ENCODE results near the gene ERF. TPM values are rescaled to one million over a fixed set of nuclear protein-coding genes. Genes with fewer than 3 reads are reported as not detected.

The ERF gene
- total RNA-seq, 2 donors from 2014 or later: 46.6 to 49.8 TPM

- Histone ChIP-seq H3K4me3 (no peak overlapping the region), H3K36me3 (peaks cover 10% of the 10 kb centered on the region), H3K4me1 (ENCODE audit: control insufficient read depth in 1 of 2, low read depth in 2 of 2) (peaks cover 17 to 36% of the 10 kb centered on the region in 2 donors), H3K27ac (no peak overlapping the region), H3K9me3 (no peaks in the 10 kb centered on the region), H3K27me3 (replicated peaks; ENCODE audit: insufficient read depth) (no peaks in the 10 kb centered on the region)
- no peak for TF ChIP-seq CTCF (IDR thresholded peaks at IDR 0.05)
- ATAC-seq (ENCODE audit: insufficient number of reproducible peaks, low FRiP score, low read depth): no peak
- DNase-seq (ENCODE audit: low spot score): no peak
These were observed 40.0 kb downstream of the ERF start for GRCh38 chr19:42214810-42215485.

- Histone ChIP-seq H3K27me3 (replicated peaks; ENCODE audit: insufficient read depth) (no peaks in the 10 kb centered on the region), H3K36me3 (peaks cover 28% of the 10 kb centered on the region)
These were observed 42.0 kb downstream of the ERF start for GRCh38 chr19:42212886-42213285.

DNA sequence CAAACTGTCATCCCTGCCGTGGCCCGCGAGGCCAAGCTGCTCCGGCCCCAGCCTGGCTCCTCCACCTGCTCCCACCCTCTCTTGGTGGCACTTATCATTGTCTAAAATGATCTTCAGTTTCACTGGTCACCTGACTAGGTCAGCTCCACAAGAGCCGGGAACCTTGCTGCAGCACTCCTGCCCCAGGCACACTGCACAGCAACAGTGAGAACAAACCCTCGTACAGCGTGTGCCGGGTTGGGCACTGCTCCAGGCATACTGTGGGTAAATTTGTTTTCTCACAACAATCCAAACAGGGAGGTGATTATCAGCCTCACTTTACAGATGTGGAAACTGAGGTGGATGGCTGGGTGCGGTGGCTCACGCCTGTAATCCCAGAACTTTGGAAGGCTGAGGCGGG lies 46.3 kb downstream of the ERF start:
- Histone ChIP-seq H3K9me3 (no peaks in the 10 kb centered on the region), H3K27me3 (replicated peaks; ENCODE audit: insufficient read depth) (no peaks in the 10 kb centered on the region), H3K4me3 (no peak overlapping the region), H3K27ac (no peak overlapping the region), H3K4me1 (ENCODE audit: control insufficient read depth in 1 of 2, low read depth in 2 of 2) (no peaks in the 10 kb centered on the region), H3K36me3 (peaks cover 38% of the 10 kb centered on the region)
- ATAC-seq (ENCODE audit: insufficient number of reproducible peaks, low FRiP score, low read depth) (no peak), DNase-seq (ENCODE audit: low spot score) (no peak)
- no peak for TF ChIP-seq CTCF (IDR thresholded peaks at IDR 0.05)

More at GRCh38 chr19:42212886-42213285, 42.0 kb downstream of the ERF start:
- no peak for ATAC-seq (ENCODE audit: insufficient number of reproducible peaks, low FRiP score, low read depth)
- H3K9me3 ChIP-seq: no peaks in the 10 kb centered on the region
- no peak overlapping the region for H3K27ac ChIP-seq
- TF ChIP-seq CTCF (IDR thresholded peaks at IDR 0.05): no peak
- no peak for DNase-seq (ENCODE audit: low spot score)
- H3K4me3 ChIP-seq: no peak overlapping the region
- H3K4me1 ChIP-seq (ENCODE audit: control insufficient read depth in 1 of 2, low read depth in 2 of 2): peaks cover 5 to 19% of the 10 kb centered on the region in 2 donors

DNA sequence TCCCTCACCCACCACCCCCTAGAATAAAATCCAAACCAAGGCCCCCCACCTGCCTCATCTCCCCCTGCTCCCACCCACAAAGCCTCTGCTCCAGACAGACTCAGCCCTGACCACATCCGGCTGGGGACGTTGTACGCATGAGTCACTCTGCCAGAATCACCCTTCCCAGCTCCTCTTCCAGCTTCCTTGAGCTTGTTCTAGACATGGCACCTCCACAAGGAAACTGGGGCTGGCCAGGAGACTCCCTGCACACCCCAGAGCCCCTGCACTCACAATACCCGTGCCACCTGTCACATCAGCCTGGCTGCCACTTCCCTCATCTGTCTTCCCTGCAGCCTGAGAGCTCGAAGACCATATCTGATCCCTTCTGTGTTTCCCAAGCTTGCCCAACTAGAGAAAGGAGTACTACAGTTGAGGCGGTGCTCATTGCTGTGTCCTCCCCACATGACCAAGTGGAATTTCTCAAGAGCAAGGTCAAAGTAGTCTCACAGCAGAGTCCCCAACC lies 47.1 kb downstream of the ERF start:
- H3K4me3 ChIP-seq: no peak overlapping the region
- TF ChIP-seq CTCF (IDR thresholded peaks at IDR 0.05): no peak
- H3K27me3 ChIP-seq (replicated peaks; ENCODE audit: insufficient read depth): no peaks in the 10 kb centered on the region
- no peak overlapping the region for H3K27ac ChIP-seq
- ATAC-seq (ENCODE audit: insufficient number of reproducible peaks, low FRiP score, low read depth): no peak
- H3K9me3 ChIP-seq: no peaks in the 10 kb centered on the region
- no peaks in the 10 kb centered on the region for H3K4me1 ChIP-seq (ENCODE audit: control insufficient read depth in 1 of 2, low read depth in 2 of 2)
- peaks cover 46% of the 10 kb centered on the region for H3K36me3 ChIP-seq
- no peak for DNase-seq (ENCODE audit: low spot score)

GRCh38 chr19:42206871-42207755 lies 47.8 kb downstream of the ERF start:
- no peak overlapping the region for H3K4me3 ChIP-seq
- DNase-seq (ENCODE audit: low spot score) (no peak), ATAC-seq (ENCODE audit: insufficient number of reproducible peaks, low FRiP score, low read depth) (no peak)
- no peaks in the 10 kb centered on the region for H3K9me3 ChIP-seq
- TF ChIP-seq CTCF (IDR thresholded peaks at IDR 0.05): no peak
- H3K27me3 ChIP-seq (replicated peaks; ENCODE audit: insufficient read depth): no peaks in the 10 kb centered on the region
- H3K36me3 ChIP-seq: peaks cover 49% of the 10 kb centered on the region
- H3K27ac ChIP-seq: no peak overlapping the region
- no peaks in the 10 kb centered on the region for H3K4me1 ChIP-seq (ENCODE audit: control insufficient read depth in 1 of 2, low read depth in 2 of 2)
